ENCODE measurements around the gene THBS2. TPM values are rescaled to one million over a fixed set of nuclear protein-coding genes. Genes with fewer than 3 reads are reported as not detected.
A peak's percentile ranks its signal among the peaks of the same experiment; 100 is the strongest.

Gene THBS2
- total and polyA plus RNA-seq, 2 of the 8 experiments (the other 6 are each of a cell fraction or from before 2014, with no cell fraction given) = 11.0 to 22.5 TPM

DNA sequence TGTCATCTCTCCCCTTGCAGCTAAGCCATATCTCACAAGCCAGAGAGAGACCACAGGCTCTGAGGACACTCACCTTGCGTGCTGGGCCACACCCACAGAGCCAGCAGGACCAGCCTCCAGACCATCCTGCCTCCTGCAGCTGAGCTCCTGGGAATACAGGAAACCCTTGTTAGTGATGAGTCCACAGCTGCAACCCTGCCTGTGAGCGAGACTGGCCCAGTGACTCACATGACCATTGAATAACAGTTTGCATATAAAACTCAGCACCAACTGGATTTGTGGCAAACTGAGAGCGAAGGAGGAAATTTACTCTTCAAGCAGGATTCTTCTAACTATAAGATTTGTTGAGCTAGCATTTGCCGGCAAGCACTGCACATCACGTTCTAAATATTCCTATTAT is 3.0 kb downstream of the THBS2 start:
- Histone ChIP-seq H2BK5ac (ENCODE audit: low read depth, low read length) (no peak overlapping the region), H3K4me2 (ENCODE audit: insufficient read depth in 1 of 2, low read depth in 2 of 2, low read length in 2 of 2) (no peak overlapping the region), H2BK120ac (replicated peaks; ENCODE audit: low read depth, low read length) (no peak overlapping the region), H3K4me1 (replicated peaks in 1 of 4; ENCODE audit: control insufficient read depth in 3 of 4, insufficient read depth in 4 of 4, low read length in 3 of 4) (peaks cover 15 to 40% (median 23%) of the 10 kb centered on the region in 4 experiments), H3K14ac (ENCODE audit: insufficient read length) (no peak overlapping the region), H2BK20ac (ENCODE audit: low read length) (no peak overlapping the region; the same call in 1 of the 2 replicates), H2BK12ac (ENCODE audit: low read depth, low read length) (no peak overlapping the region), H3K27me3 (replicated peaks in 1 of 4; ENCODE audit: control insufficient read depth in 3 of 4, extremely low read depth in 1 of 4, insufficient read depth in 3 of 4, low read length in 3 of 4) (peaks cover 0 to 13% (median 9%) of the 10 kb centered on the region in 4 experiments; a peak in 5 of 7 replicates), H4K8ac (ENCODE audit: extremely low read depth, insufficient read depth, low read length) (no peak overlapping the region), H2AFZ (ENCODE audit: low read length) (no peak overlapping the region), H2AK5ac (ENCODE audit: low read depth, low read length) (no peak overlapping the region), H3K23me2 (ENCODE audit: low read depth, low read length) (peaks cover 16% of the 10 kb centered on the region), H3K79me2 (ENCODE audit: control insufficient read depth in 1 of 2, insufficient read depth in 2 of 2, low read length in 2 of 2) (no peaks in the 10 kb centered on the region), H3K9me3 (ENCODE audit: insufficient read depth in 2 of 2, low read depth in 1 of 2, low read length in 1 of 2) (peaks cover 0 to 7% of the 10 kb centered on the region in 2 experiments; a peak in 2 of 4 replicates), H3K79me1 (ENCODE audit: low read depth, low read length) (no peaks in the 10 kb centered on the region), H4K91ac (replicated peaks; ENCODE audit: insufficient read length, low read length) (no peak overlapping the region), H3K18ac (ENCODE audit: extremely low read depth, low read length) (0 out of 2 replicates have a peak overlapping the region, but pooled peaks have one; percentile 16), H3K36me3 (ENCODE audit: control insufficient read depth in 2 of 4, insufficient read depth in 4 of 4, low read length in 3 of 4) (peaks cover 0 to 20% (median 15%) of the 10 kb centered on the region in 4 experiments; a peak in 6 of 8 replicates), H4K5ac (ENCODE audit: insufficient read length, low read depth, low read length) (no peak overlapping the region), H2BK15ac (ENCODE audit: low read length) (no peak overlapping the region), H3K56ac (replicated peaks; ENCODE audit: insufficient read length, low read depth, low read length) (no peak overlapping the region), H3K4me3 (ENCODE audit: extremely low read depth in 1 of 4, insufficient read depth in 2 of 4, low read depth in 3 of 4, low read length in 4 of 4) (no peak overlapping the region), H3K9ac (replicated peaks in 1 of 4; ENCODE audit: extremely low read depth in 1 of 4, low read depth in 3 of 4, low read length in 3 of 4) (no peak overlapping the region), H4K20me1 (replicated peaks in 1 of 2; ENCODE audit: control insufficient read depth in 1 of 2, insufficient read depth in 2 of 2, low read length in 2 of 2) (peaks cover 0 to 10% of the 10 kb centered on the region in 2 experiments), H3K23ac (ENCODE audit: insufficient read length) (no peak overlapping the region), H3K27ac (ENCODE audit: low read depth, low read length) (no peak overlapping the region), H3K4ac (replicated peaks; ENCODE audit: insufficient read length, low read depth, low read length) (no peak overlapping the region)
- TF ChIP-seq CTCF (IDR thresholded peaks at IDR 0.05; ENCODE audit: control extremely low read depth in 1 of 3, insufficient read depth in 1 of 3, low read depth in 1 of 3, low read length in 3 of 3) (no peak), CREB1 (IDR thresholded peaks at IDR 0.05) (no peak), RAD21 (IDR thresholded peaks at IDR 0.05 in 1 of 2, conservative IDR thresholded peaks at IDR 0.05 in 1 of 2; ENCODE audit: low read depth in 2 of 2, low read length in 2 of 2) (peak; percentile 5 to 24; a peak in 1 of 4 replicates), RFX5 (IDR thresholded peaks at IDR 0.05; ENCODE audit: borderline replicate concordance, low read depth, low read length) (no peak), MAFK (IDR thresholded peaks at IDR 0.05; ENCODE audit: low read depth, low read length) (no peak), RNF2 (IDR thresholded peaks at IDR 0.05; ENCODE audit: borderline replicate concordance, low read depth, low read length, missing control alignments, poor library complexity, severe bottlenecking) (no peak), SP2 (IDR thresholded peaks at IDR 0.05; ENCODE audit: low read length) (no peak)
- DNase-seq (ENCODE audit: low read depth in 1 of 2, low spot score in 2 of 2) (no peak), FAIRE-seq (peak; percentile 42)
- CTCF ChIA-PET (ENCODE audit: partially characterized antibody) = interaction anchor here (0.8 to 2.2 kb wide), 3 partner anchors 11 to 175 kb away, joined by 3 to 6 read pairs (median 4); no protein-coding TSS in a partner anchor
- POLR2A ChIA-PET (ENCODE audit: partially characterized antibody) = interaction anchor here (0.6 to 1.6 kb wide), 3 partner anchors 14 to 194 kb away, joined by 3 to 4 read pairs (median 3); no protein-coding TSS in a partner anchor
- 67% methylated on average over 5 of the region's 5 CpGs; no CpG with 5 or more reads in 1 of the 2 experiments for WGBS, 2 experiments (ENCODE audit: extremely low coverage in 1 of 2, insufficient coverage in 1 of 2, insufficient read length in 1 of 2, insufficient replicate concordance in 2 of 2, low coverage in 1 of 2, low lambda C conversion rate in 2 of 2, missing lambda C conversion rate in 1 of 2)

Data from H1 (cell line).